ENCODE data around the gene RABL2B.
"Not testable (repeated sequence)": the region's sequence is repeated elsewhere in the genome, so short reads cannot be mapped to it uniquely, and the experiment has no call there.

The RABL2B gene

GRCh38 chr22:50783033-50783879, at the start of gene RABL2B:
Gene RABL2B (minus strand): TSS chr22:50783636. CDS start chr22:50782294, 1,342 bp downstream.
- DNase-seq = peak; percentile 87

GRCh38 chr22:50786936-50787335, 3.5 kb upstream of the RABL2B start:
- DNase-seq = not testable (repeated sequence)

GRCh38 chr22:50785289-50785688, 1.9 kb upstream of the RABL2B start:
- DNase-seq = not testable (repeated sequence)

- not testable (repeated sequence) for DNase-seq
Measured at GRCh38 chr22:50783880-50784276, 442 bp upstream of the RABL2B start.

GRCh38 chr22:50782253-50782652, 1.2 kb downstream of the RABL2B start:
- DNase-seq = not testable (repeated sequence)

GRCh38 chr22:50780244-50780643, 3.2 kb downstream of the RABL2B start:
- not testable (repeated sequence) for DNase-seq

GRCh38 chr22:50777631-50778030, 5.8 kb downstream of the RABL2B start:
- DNase-seq = not testable (repeated sequence)

GRCh38 chr22:50775132-50775531, 8.3 kb downstream of the RABL2B start:
- peak; percentile 23 for DNase-seq

GRCh38 chr22:50764288-50764687, 19.1 kb downstream of the RABL2B start:
- DNase-seq = not testable (repeated sequence)

- DNase-seq = not testable (repeated sequence)
Measured at GRCh38 chr22:50761829-50762228, 21.6 kb downstream of the RABL2B start.

GRCh38 chr22:50759597-50760341, 23.7 kb downstream of the RABL2B start:
- DNase-seq = not testable (repeated sequence)

GRCh38 chr22:50756949-50757491, 26.4 kb downstream of the RABL2B start:
- DNase-seq = peak; percentile 31

GRCh38 chr22:50756406-50756805, 27.0 kb downstream of the RABL2B start:
- not testable (repeated sequence) for DNase-seq

- not testable (repeated sequence) for DNase-seq
Measured at GRCh38 chr22:50755251-50755650, 28.2 kb downstream of the RABL2B start.

GRCh38 chr22:50749302-50750074, 33.9 kb downstream of the RABL2B start:
- DNase-seq = not testable (repeated sequence)

GRCh38 chr22:50748630-50749029, 34.8 kb downstream of the RABL2B start:
- DNase-seq = not testable (repeated sequence)

GRCh38 chr22:50747521-50747920, 35.9 kb downstream of the RABL2B start:
- not testable (repeated sequence) for DNase-seq

- not testable (repeated sequence) for DNase-seq
Measured at GRCh38 chr22:50744424-50744823, 39.0 kb downstream of the RABL2B start.

- DNase-seq = not testable (repeated sequence)
Measured at GRCh38 chr22:50740714-50741113, 42.7 kb downstream of the RABL2B start.

- peak; percentile 65 for DNase-seq
Measured at GRCh38 chr22:50739894-50740293, 43.5 kb downstream of the RABL2B start.

- DNase-seq = no peak
Measured at GRCh38 chr22:50739279-50739691, 44.2 kb downstream of the RABL2B start.

- no peak for DNase-seq
Measured at GRCh38 chr22:50738649-50739227, 44.7 kb downstream of the RABL2B start.

Measured in NCI-H345 (cell line).